A673 (cell line): ENCODE measurements around the gene TBX19.

Experiments
- EZH2 ChIP-seq: fragments of 200-600 bp; sonication (generic); IDR thresholded peaks from 2 replicates; pipeline ENCODE4 v1.6.1; 2017; ENCODE audit warnings: borderline replicate concordance, low read depth, mild to moderate bottlenecking, mixed read lengths, antibody characterized with exemption, low read length; ENCODE audit not compliant: poor library complexity, severe bottlenecking
- TF ChIP-seq, protein P1 (sequence below): fragments of 300-800, 200-600 bp; sonication (generic); conservative IDR thresholded peaks from 2 replicates; pipeline ENCODE4 v1.5.1; 2017; ENCODE audit warnings: low read depth, mild to moderate bottlenecking, antibody characterized with exemption, low read length, moderate library complexity, mixed read lengths

DNA sequence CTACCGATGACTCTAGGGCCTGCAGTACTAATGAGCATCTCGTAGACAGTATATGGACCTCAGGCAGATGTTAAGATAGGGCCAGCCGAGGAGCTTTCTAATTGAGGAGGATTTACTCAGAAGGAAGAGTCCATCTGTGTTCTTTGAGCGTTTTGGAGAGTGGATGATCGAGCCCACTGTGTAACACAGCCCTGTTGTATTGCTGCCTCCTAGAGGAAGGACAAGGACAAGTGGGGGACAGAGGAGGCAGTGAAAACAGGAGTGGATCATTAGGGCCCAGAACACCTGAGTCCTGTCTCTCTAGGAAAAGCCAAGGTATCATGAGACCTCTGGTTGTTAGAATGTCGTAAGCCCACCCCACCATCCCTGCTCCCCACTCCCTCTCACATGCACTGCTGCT, 62.9 kb downstream of the TBX19 start:
- TF ChIP-seq, protein P1, sequence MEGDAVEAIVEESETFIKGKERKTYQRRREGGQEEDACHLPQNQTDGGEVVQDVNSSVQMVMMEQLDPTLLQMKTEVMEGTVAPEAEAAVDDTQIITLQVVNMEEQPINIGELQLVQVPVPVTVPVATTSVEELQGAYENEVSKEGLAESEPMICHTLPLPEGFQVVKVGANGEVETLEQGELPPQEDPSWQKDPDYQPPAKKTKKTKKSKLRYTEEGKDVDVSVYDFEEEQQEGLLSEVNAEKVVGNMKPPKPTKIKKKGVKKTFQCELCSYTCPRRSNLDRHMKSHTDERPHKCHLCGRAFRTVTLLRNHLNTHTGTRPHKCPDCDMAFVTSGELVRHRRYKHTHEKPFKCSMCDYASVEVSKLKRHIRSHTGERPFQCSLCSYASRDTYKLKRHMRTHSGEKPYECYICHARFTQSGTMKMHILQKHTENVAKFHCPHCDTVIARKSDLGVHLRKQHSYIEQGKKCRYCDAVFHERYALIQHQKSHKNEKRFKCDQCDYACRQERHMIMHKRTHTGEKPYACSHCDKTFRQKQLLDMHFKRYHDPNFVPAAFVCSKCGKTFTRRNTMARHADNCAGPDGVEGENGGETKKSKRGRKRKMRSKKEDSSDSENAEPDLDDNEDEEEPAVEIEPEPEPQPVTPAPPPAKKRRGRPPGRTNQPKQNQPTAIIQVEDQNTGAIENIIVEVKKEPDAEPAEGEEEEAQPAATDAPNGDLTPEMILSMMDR, result peak; percentile 44
- no peak for TF ChIP-seq EZH2
